ENCODE results near the gene CABLES1.

DNA sequence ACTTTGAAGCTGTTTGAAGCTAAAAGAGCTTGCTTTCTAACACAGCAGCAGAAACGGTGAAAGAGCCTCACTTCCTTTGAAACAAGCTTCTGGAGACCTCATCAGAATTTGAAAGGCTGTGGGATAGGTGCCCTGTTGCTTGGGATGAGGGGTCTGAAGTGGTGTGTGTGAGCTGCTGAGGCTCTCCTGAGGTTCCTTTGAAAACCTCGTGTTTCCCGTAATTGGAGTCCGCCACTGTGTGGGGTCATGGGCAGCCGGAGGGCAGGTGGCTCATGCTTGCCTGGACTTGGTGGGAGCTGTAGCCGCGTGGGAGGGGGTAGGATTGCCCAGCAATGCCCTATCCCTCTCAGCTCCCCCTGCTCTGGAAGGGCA, 34.4 kb downstream of the CABLES1 start:
- TF ChIP-seq, protein P1, sequence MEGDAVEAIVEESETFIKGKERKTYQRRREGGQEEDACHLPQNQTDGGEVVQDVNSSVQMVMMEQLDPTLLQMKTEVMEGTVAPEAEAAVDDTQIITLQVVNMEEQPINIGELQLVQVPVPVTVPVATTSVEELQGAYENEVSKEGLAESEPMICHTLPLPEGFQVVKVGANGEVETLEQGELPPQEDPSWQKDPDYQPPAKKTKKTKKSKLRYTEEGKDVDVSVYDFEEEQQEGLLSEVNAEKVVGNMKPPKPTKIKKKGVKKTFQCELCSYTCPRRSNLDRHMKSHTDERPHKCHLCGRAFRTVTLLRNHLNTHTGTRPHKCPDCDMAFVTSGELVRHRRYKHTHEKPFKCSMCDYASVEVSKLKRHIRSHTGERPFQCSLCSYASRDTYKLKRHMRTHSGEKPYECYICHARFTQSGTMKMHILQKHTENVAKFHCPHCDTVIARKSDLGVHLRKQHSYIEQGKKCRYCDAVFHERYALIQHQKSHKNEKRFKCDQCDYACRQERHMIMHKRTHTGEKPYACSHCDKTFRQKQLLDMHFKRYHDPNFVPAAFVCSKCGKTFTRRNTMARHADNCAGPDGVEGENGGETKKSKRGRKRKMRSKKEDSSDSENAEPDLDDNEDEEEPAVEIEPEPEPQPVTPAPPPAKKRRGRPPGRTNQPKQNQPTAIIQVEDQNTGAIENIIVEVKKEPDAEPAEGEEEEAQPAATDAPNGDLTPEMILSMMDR (IDR thresholded peaks at IDR 0.05): no peak
- TF ChIP-seq POLR2A (IDR thresholded peaks at IDR 0.05): no peak

All from testis (tissue), 2 donors.